Bronchial epithelial cell (primary cell): ENCODE results near the gene SULT1C3. TPM values are rescaled to one million over a fixed set of nuclear protein-coding genes. Genes with fewer than 3 reads are reported as not detected.

Source experiments
- DNase-seq: peaks from one replicate; pipeline ENCODE4 v3.0.0-alpha.2; 2010; ENCODE audit warnings: low read depth
- FAIRE-seq: peaks from 2 replicates; lab custom pipeline; 2011; peaks lifted over from hg19 to GRCh38; lab: Jason Lieb, UNC
- H3K27me3 ChIP-seq: 2 replicates; pipeline ENCODE4 v1.5.1; 2011; ENCODE audit warnings: low read length; ENCODE audit not compliant: control insufficient read depth, insufficient read depth
- H3K36me3 ChIP-seq: 2 replicates; pipeline ENCODE4 v1.5.1; 2011; ENCODE audit warnings: low read length; ENCODE audit not compliant: control insufficient read depth, insufficient read depth
- H3K4me3 ChIP-seq: 2 replicates; pipeline ENCODE4 v1.5.1; 2011; ENCODE audit warnings: mild to moderate bottlenecking, low read depth, low read length, control low read depth
- total RNA-seq: library from RNA; depleted of rRNA; stranded (reverse); fragments of >200 nt; gene quantifications from 2 replicates; pipeline ENCODE4 v1.2.1, GENCODE V29; 2014
- TF ChIP-seq, protein P1 (sequence below): IDR thresholded peaks from 2 replicates; pipeline ENCODE4 v1.5.1; 2011; ENCODE audit warnings: mild to moderate bottlenecking, moderate library complexity, low read length, control low read depth, inconsistent platforms; ENCODE audit not compliant: insufficient read depth, severe bottlenecking

SULT1C3 gene
- total RNA-seq, 1 donor from 2014 or later: not detected

DNA sequence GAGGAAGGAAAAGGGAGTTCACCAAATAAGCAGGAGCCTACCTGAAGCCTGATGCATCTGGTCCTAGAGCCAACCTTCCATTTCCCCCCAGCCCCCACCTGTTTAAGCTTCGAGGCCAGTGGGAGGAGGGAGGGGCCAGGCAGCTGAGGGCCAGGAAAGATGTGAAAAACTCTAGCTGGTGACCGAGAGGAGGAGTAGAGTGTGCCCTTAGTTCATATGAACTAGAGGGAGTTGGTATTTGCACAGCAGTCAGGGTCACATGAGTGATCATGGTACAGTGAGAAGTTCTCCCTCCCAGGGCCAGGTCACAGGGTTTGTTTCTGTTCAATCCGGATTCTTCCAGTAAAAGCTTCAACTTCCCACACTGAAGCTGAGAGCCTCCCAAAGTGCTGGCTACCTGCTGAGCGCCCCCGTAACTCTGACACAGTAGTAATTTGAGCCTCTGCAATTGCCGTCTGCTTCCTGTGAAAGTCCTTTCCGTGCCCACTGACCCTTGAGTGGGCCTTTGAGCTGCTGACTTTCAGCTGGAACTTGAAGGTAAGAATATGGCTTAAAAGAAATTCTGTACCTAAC, 48.9 kb downstream of the SULT1C3 start, which contains the start of gene SULT1C2:
TSS of gene SULT1C2 (plus strand) at position 362 of the 573 bp plus-strand sequence. CDS start 4,773 bp downstream, outside the sequence.
- DNase-seq: no peak
- no peak for FAIRE-seq
- Histone ChIP-seq H3K4me3 (no peak within 1 kb of the TSS), H3K27me3 (no peaks in the 10 kb centered on the region), H3K36me3 (no peaks in the 10 kb centered on the region)
- TF ChIP-seq, protein P1, sequence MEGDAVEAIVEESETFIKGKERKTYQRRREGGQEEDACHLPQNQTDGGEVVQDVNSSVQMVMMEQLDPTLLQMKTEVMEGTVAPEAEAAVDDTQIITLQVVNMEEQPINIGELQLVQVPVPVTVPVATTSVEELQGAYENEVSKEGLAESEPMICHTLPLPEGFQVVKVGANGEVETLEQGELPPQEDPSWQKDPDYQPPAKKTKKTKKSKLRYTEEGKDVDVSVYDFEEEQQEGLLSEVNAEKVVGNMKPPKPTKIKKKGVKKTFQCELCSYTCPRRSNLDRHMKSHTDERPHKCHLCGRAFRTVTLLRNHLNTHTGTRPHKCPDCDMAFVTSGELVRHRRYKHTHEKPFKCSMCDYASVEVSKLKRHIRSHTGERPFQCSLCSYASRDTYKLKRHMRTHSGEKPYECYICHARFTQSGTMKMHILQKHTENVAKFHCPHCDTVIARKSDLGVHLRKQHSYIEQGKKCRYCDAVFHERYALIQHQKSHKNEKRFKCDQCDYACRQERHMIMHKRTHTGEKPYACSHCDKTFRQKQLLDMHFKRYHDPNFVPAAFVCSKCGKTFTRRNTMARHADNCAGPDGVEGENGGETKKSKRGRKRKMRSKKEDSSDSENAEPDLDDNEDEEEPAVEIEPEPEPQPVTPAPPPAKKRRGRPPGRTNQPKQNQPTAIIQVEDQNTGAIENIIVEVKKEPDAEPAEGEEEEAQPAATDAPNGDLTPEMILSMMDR: no peak

DNA sequence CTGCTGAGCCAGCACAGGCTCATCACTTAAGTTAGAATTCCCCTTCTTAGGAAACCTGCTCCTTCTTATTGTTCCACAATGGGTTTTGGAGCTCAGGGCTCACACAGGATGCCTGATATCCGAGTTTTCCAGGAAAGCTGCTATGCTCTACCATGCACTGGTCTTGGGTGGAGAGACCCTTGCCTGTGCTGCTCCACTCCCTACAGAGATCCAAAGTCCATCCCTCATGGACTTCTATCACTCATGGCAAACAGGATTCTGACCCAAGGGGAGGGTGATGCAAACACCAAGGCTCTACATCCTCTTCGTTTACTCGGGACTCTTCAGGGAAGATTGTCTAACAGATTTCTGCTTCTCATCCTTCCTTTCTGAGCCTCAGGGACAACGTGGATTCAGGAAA, 54.1 kb downstream of the SULT1C3 start:
- TF ChIP-seq, protein P1: no peak
- Histone ChIP-seq H3K4me3 (no peak overlapping the region), H3K36me3 (no peaks in the 10 kb centered on the region), H3K27me3 (no peaks in the 10 kb centered on the region)
- FAIRE-seq (no peak), DNase-seq (no peak)

DNA sequence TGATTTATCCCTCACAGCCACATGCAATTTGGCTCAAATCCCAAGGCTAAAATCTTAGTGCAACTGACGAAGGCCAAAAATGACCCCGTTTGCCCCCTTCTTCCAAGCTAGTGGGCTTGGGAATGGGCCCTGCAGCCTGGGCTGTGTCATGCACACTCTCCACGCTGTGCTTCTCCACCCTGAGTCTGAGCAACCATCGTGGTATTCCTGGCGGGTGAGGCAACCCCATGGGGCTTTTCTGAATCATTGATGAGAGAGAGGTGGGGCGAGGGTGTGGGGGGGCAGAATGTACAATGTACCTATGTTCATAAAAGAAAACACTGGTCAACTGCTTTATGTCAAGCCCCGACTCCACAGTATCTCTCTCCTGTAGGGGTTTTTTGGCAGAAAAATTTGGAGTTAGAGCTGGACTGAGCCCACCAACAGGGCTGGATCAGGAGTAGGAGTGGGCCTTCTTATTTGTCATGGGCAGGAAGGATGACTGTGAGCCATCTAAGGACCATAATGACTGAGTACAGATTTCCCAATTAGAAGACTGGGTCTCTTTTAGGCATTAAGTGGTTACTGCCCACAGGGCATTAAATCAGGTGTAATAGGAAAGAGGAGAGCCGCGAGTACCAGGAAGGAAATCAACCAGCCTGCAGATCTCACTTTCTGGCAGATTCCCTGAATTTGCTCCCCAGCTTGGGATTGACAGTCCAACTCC, 57.8 kb downstream of the SULT1C3 start:
- FAIRE-seq (no peak), DNase-seq (peak; percentile 72)
- TF ChIP-seq, protein P1: no peak
- H3K27me3 ChIP-seq: no peaks in the 10 kb centered on the region
- no peak overlapping the region for H3K4me3 ChIP-seq
- no peaks in the 10 kb centered on the region for H3K36me3 ChIP-seq

DNA sequence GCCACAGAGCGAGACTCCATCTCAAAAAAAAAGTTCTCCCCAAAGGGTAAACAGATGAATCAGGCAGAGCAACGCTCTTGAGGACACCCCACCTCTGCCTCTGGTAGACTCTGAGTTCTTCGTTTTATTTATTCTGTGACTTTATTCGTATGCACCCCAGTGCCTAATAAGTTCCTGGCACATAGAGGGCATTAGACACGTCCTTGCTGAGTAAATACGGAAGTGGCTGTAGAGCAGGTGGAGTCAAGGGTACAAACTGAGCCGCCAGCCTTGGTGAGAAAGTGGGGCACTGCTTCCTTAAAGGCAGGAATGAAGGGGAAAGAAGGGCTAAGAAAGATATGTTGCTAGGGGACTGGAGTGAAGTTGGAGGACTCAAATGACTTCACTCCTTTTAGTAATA, 61.8 kb downstream of the SULT1C3 start:
- DNase-seq (no peak), FAIRE-seq (no peak)
- Histone ChIP-seq H3K27me3 (no peaks in the 10 kb centered on the region), H3K4me3 (no peak overlapping the region), H3K36me3 (no peaks in the 10 kb centered on the region)
- TF ChIP-seq, protein P1: no peak

DNA sequence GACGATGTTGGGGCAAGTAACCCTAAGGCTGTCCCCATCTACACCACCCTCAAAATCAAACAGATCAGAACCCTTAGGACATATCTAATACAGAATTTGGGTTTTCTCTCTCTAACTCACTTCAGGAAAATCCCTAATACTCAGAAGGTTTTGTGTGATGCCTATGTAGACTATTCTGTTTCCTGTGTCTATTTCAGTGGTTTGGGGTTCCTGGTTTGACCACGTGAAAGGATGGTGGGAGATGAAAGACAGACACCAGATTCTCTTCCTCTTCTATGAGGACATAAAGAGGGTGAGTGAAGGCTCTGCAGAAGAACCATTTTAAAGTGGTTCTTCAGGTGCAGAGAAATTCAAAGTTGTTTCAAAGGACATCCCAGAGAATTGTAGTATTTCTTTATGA, 65.2 kb downstream of the SULT1C3 start:
- H3K36me3 ChIP-seq: no peaks in the 10 kb centered on the region
- peaks cover 1% of the 10 kb centered on the region for H3K27me3 ChIP-seq
- DNase-seq (no peak), FAIRE-seq (no peak)
- TF ChIP-seq, protein P1: no peak
- no peak overlapping the region for H3K4me3 ChIP-seq
